ENCODE results near the gene MDGA2. TPM values are rescaled to one million over a fixed set of nuclear protein-coding genes. Genes with fewer than 3 reads are reported as not detected.
A peak's percentile ranks its signal among the peaks of the same experiment; 100 is the strongest.

Gene MDGA2
- total RNA-seq, 1 donor from 2014 or later, result 0.19 TPM

- Mint-ChIP-seq H3K9me3 (ENCODE audit: low read depth) (no peaks in the 10 kb centered on the region), H3K36me3 (ENCODE audit: insufficient read depth) (no peaks in the 10 kb centered on the region), H3K4me1 (ENCODE audit: low read depth) (peaks cover 7% of the 10 kb centered on the region), H3K4me3 (ENCODE audit: low read depth) (no peak overlapping the region), H3K27me3 (no peaks in the 10 kb centered on the region), H3K27ac (no peak overlapping the region)
- TF ChIP-seq CTCF (IDR thresholded peaks at IDR 0.05; ENCODE audit: unreplicated experiment), result peak; percentile 56
- no peak for DNase-seq (ENCODE audit: low spot score, unreplicated experiment)
These were observed 634.9 kb downstream of the MDGA2 start for GRCh38 chr14:47040550-47040949.

- Mint-ChIP-seq H3K27me3 (no peaks in the 10 kb centered on the region), H3K27ac (no peak overlapping the region), H3K4me1 (ENCODE audit: low read depth) (peaks cover under 1% of the 10 kb centered on the region), H3K9me3 (ENCODE audit: low read depth) (no peaks in the 10 kb centered on the region), H3K4me3 (ENCODE audit: low read depth) (no peak overlapping the region), H3K36me3 (ENCODE audit: insufficient read depth) (no peaks in the 10 kb centered on the region)
- no peak for DNase-seq (ENCODE audit: low spot score, unreplicated experiment)
- no peak for TF ChIP-seq CTCF (IDR thresholded peaks at IDR 0.05; ENCODE audit: unreplicated experiment)
These were observed 636.1 kb downstream of the MDGA2 start for GRCh38 chr14:47039336-47039735.

- H3K27me3 Mint-ChIP-seq, result no peaks in the 10 kb centered on the region
- H3K9me3 Mint-ChIP-seq (ENCODE audit: low read depth), result no peaks in the 10 kb centered on the region
- TF ChIP-seq CTCF (IDR thresholded peaks at IDR 0.05; ENCODE audit: unreplicated experiment), result no peak
- H3K27ac Mint-ChIP-seq, result no peak overlapping the region
- DNase-seq (ENCODE audit: low spot score, unreplicated experiment), result no peak
- H3K36me3 Mint-ChIP-seq (ENCODE audit: insufficient read depth), result no peaks in the 10 kb centered on the region
- H3K4me1 Mint-ChIP-seq (ENCODE audit: low read depth), result no peaks in the 10 kb centered on the region
- no peak overlapping the region for H3K4me3 Mint-ChIP-seq (ENCODE audit: low read depth)
These were observed 652.7 kb downstream of the MDGA2 start for GRCh38 chr14:47022721-47023120.

- no peak for DNase-seq (ENCODE audit: low spot score, unreplicated experiment)
- Mint-ChIP-seq H3K36me3 (ENCODE audit: insufficient read depth) (no peaks in the 10 kb centered on the region), H3K4me1 (ENCODE audit: low read depth) (peaks cover 5% of the 10 kb centered on the region), H3K4me3 (ENCODE audit: low read depth) (no peak overlapping the region), H3K27me3 (no peaks in the 10 kb centered on the region), H3K9me3 (ENCODE audit: low read depth) (no peaks in the 10 kb centered on the region), H3K27ac (no peak overlapping the region)
- no peak for TF ChIP-seq CTCF (IDR thresholded peaks at IDR 0.05; ENCODE audit: unreplicated experiment)
These were observed 654.9 kb downstream of the MDGA2 start for GRCh38 chr14:47020500-47020899.

GRCh38 chr14:47012533-47013280, 662.7 kb downstream of the MDGA2 start:
- Mint-ChIP-seq H3K9me3 (ENCODE audit: low read depth) (no peaks in the 10 kb centered on the region), H3K36me3 (ENCODE audit: insufficient read depth) (no peaks in the 10 kb centered on the region), H3K4me3 (ENCODE audit: low read depth) (no peak overlapping the region), H3K4me1 (ENCODE audit: low read depth) (peaks cover 29% of the 10 kb centered on the region), H3K27ac (no peak overlapping the region), H3K27me3 (no peaks in the 10 kb centered on the region)
- no peak for DNase-seq (ENCODE audit: low spot score, unreplicated experiment)
- TF ChIP-seq CTCF (IDR thresholded peaks at IDR 0.05; ENCODE audit: unreplicated experiment), result no peak

Data from progenitor cell of endocrine pancreas (in vitro differentiated cells).